ENCODE measurements around the gene ATP7B.

DNA sequence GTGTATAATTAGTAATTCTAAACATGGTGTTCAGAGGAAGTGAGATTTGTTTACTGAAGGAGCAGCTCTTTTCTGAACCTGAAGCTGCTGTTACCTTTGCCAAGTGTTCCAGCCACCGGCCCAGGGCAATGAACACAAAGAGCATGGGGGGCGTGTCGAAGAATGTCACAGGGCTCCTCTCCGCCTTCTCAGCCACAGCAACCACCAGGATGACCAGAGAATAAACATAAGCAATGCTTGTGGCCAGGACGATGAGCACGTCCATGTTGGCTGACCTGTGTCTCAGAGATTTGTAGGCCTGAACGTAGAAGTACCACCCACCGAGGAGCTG, 53.1 kb downstream of the ATP7B start:
- TF ChIP-seq, protein P1, sequence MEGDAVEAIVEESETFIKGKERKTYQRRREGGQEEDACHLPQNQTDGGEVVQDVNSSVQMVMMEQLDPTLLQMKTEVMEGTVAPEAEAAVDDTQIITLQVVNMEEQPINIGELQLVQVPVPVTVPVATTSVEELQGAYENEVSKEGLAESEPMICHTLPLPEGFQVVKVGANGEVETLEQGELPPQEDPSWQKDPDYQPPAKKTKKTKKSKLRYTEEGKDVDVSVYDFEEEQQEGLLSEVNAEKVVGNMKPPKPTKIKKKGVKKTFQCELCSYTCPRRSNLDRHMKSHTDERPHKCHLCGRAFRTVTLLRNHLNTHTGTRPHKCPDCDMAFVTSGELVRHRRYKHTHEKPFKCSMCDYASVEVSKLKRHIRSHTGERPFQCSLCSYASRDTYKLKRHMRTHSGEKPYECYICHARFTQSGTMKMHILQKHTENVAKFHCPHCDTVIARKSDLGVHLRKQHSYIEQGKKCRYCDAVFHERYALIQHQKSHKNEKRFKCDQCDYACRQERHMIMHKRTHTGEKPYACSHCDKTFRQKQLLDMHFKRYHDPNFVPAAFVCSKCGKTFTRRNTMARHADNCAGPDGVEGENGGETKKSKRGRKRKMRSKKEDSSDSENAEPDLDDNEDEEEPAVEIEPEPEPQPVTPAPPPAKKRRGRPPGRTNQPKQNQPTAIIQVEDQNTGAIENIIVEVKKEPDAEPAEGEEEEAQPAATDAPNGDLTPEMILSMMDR (IDR thresholded peaks at IDR 0.05; ENCODE audit: extremely low read depth in 1 of 2, insufficient read depth in 1 of 2, low read depth in 1 of 2, low read length in 2 of 2): no peak
- TF ChIP-seq JUN (IDR thresholded peaks at IDR 0.05; ENCODE audit: borderline replicate concordance, insufficient read depth, insufficient read length, low read depth): no peak
- no peak for TF ChIP-seq POLR2A (IDR thresholded peaks at IDR 0.05; ENCODE audit: low read depth, low read length)
